ENCODE measurements around the gene TINAG.
A peak's percentile ranks its signal among the peaks of the same experiment; 100 is the strongest.

TINAG gene

DNA sequence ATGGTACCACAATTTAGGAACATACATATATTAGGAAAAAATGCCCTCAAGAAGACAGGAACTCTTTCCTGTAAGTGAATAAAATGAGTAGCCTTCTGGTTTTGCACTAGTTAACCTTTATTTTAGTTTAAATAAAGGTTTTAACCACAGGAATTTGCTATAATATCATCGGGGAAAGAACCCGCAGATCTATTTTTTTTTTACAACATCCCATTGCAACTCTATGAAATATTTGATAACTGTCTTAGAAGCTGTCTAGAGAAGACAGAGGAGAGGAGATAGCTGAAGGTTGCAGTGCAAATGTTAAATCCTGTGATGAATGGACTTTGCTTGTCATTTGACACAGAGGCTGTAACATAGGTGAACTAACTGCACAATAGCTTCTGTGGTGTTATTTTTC is 69.5 kb downstream of the TINAG start:
- no peak for DNase-seq (ENCODE audit: insufficient read length)
- no peak for TF ChIP-seq TAF1 (IDR thresholded peaks at IDR 0.05; ENCODE audit: borderline replicate concordance, low read depth, low read length)
- TF ChIP-seq POLR2A (IDR thresholded peaks at IDR 0.05; ENCODE audit: low read depth, low read length) = no peak
- no peak for TF ChIP-seq POLR2AphosphoS5 (IDR thresholded peaks at IDR 0.05; ENCODE audit: low read depth, low read length)
- no peak for FAIRE-seq

DNA sequence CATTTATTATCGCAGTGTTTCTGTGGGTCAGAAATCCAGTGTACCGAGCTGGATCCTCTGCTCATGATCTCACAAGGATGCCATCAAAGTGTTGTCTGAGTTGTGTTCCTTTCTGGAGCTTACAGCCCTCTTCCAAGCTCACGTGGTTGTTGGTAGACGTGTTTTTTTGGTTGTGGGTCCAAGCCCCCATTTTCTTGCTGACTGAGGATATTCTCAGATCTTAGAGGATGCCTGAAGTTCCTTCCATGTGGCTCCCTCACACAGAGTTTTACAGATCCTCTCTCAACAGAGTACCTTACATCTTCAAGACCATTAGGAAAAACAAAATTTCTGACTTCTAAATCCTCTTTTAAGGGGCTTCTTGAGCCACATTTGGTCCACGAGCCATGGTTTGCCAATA is 78.1 kb downstream of the TINAG start:
- FAIRE-seq = no peak
- TF ChIP-seq TAF1 (IDR thresholded peaks at IDR 0.05; ENCODE audit: borderline replicate concordance, low read depth, low read length) (no peak), POLR2A (IDR thresholded peaks at IDR 0.05; ENCODE audit: low read depth, low read length) (no peak), POLR2AphosphoS5 (IDR thresholded peaks at IDR 0.05; ENCODE audit: low read depth, low read length) (no peak)
- DNase-seq (ENCODE audit: insufficient read length) = no peak

DNA sequence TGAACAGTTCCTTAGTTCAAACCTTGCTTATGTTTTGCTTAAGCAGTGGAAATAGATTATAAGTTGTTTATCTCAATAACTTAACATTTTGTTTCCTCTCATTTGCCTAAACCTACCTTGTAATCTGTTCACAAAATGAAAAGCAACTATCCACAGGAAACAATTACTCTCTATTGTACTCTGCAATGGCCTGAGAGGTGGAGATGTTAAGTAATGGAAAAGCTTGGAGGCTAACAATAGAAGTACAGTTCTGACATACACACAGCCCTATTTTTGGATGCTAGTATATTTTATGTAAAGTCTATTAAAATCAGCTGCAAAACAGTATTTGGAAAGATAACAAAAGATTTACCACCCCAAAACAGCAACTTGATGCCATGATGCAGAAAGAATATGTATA is 82.1 kb downstream of the TINAG start:
- DNase-seq (ENCODE audit: insufficient read length) = no peak
- no peak for TF ChIP-seq POLR2A (IDR thresholded peaks at IDR 0.05; ENCODE audit: low read depth, low read length)
- no peak for TF ChIP-seq POLR2AphosphoS5 (IDR thresholded peaks at IDR 0.05; ENCODE audit: low read depth, low read length)
- no peak for TF ChIP-seq TAF1 (IDR thresholded peaks at IDR 0.05; ENCODE audit: borderline replicate concordance, low read depth, low read length)
- FAIRE-seq = no peak

DNA sequence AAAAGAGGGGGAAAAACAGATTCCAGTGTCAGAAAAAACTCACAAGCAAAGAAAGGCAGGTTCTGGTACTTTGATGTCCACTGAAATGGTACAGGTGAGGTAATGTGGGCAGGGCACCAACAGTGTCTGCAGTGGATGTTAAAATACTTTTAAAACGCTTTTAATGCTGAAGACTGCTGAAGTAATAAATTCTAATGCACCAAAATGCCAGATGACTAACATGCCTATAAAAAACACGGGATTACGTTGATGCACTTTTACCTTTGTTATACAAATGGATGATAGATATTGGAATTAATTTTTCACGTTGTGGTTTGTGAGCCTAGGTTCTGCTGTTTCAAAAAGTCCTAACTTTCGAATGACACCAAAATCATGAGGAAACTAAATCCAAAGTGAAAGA is 83.3 kb downstream of the TINAG start:
- no peak for FAIRE-seq

DNA sequence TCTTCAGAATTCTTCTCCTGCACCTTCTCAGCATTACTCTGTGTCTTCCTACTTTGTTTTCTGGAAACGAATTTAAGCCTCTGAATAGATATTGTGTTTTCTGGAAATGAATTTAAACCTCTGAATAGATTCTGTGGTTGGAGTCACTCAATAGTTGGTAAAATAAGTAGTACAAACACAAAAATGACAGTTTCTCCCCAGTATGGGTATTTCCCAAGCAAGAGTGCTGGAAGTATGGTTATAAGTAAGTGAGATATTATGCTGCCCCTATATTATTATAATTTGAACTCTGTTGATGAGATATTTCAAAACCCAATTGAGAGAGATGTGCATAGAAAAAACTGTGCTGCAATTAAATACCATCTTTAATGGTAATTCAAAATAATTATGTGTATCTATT is 94.9 kb downstream of the TINAG start:
- no peak for FAIRE-seq

More for the DNA sequence above, 83.3 kb downstream of the TINAG start:
- TF ChIP-seq TAF1 (IDR thresholded peaks at IDR 0.05; ENCODE audit: borderline replicate concordance, low read depth, low read length) (no peak), POLR2AphosphoS5 (IDR thresholded peaks at IDR 0.05; ENCODE audit: low read depth, low read length) (no peak), POLR2A (IDR thresholded peaks at IDR 0.05; ENCODE audit: low read depth, low read length) (no peak)
- no peak for DNase-seq (ENCODE audit: insufficient read length)

DNA sequence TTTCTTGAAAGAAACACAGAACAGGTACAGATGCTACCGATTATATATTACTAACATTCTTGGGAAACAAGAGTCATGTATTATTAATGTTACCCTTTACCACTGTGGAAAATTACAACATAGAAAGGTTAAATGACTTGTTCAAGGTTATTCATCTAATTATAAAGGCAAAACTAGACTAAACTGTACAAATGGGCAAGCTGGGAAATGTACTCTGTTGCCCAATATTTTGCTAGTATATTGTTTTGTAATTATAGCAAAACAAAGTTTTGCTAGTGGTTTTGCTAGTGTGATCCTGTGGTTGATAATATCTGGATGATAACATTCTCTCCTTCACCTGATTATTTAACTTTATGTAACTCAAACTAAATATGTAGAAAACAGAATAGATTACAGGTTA is 96.5 kb downstream of the TINAG start:
- TF ChIP-seq POLR2A (IDR thresholded peaks at IDR 0.05; ENCODE audit: low read depth, low read length) (no peak), TAF1 (IDR thresholded peaks at IDR 0.05; ENCODE audit: borderline replicate concordance, low read depth, low read length) (no peak), POLR2AphosphoS5 (IDR thresholded peaks at IDR 0.05; ENCODE audit: low read depth, low read length) (no peak)
- DNase-seq (ENCODE audit: insufficient read length) = no peak
- FAIRE-seq = no peak

More for the DNA sequence above, 94.9 kb downstream of the TINAG start:
- TF ChIP-seq POLR2AphosphoS5 (IDR thresholded peaks at IDR 0.05; ENCODE audit: low read depth, low read length) = no peak
- no peak for TF ChIP-seq POLR2A (IDR thresholded peaks at IDR 0.05; ENCODE audit: low read depth, low read length)
- TF ChIP-seq TAF1 (IDR thresholded peaks at IDR 0.05; ENCODE audit: borderline replicate concordance, low read depth, low read length) = no peak
- no peak for DNase-seq (ENCODE audit: insufficient read length)

DNA sequence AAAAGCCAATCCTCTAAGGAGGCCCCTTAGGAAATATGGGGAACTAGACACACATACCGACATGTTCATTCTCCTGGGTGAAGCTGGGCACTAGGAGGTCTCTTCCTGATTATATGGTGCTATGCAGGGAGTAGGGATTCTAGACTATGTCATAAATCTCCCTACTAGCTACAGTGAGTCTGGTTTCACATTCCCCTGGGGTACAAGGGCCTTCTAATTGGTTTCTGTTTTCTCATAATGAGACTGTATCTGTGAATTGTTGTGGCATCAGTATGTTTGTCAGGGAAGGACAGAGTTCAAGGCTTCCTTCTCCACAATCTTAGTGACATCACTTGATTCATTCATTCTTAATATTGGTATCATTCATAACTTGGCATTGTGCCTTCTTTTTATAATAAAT is 103.5 kb downstream of the TINAG start:
- no peak for TF ChIP-seq POLR2AphosphoS5 (IDR thresholded peaks at IDR 0.05; ENCODE audit: low read depth, low read length)
- TF ChIP-seq TAF1 (IDR thresholded peaks at IDR 0.05; ENCODE audit: borderline replicate concordance, low read depth, low read length) = no peak
- no peak for TF ChIP-seq POLR2A (IDR thresholded peaks at IDR 0.05; ENCODE audit: low read depth, low read length)
- DNase-seq (ENCODE audit: insufficient read length) = no peak
- FAIRE-seq = no peak

DNA sequence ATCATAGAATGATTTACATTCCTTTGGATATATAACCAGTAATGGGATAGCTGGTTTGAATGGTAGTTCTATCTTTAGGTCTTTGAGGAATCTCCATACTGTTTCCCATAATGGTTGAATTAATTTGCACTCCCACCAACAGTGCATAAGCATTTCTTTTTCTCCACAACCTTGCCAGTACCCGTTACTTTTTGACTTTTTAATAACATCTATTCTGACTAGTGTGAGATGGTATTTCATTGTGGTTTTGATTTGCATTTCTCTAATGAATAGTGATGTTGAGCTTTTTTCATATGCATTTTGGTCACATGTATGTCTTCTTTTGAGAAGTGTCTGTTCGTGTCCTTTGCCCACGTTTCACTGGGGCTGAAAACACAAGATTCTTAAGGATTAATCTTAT is 107.3 kb downstream of the TINAG start:
- TF ChIP-seq POLR2AphosphoS5 (IDR thresholded peaks at IDR 0.05; ENCODE audit: low read depth, low read length) (no peak), TAF1 (IDR thresholded peaks at IDR 0.05; ENCODE audit: borderline replicate concordance, low read depth, low read length) (no peak), POLR2A (IDR thresholded peaks at IDR 0.05; ENCODE audit: low read depth, low read length) (no peak)
- DNase-seq (ENCODE audit: insufficient read length) (no peak), FAIRE-seq (no peak)

DNA sequence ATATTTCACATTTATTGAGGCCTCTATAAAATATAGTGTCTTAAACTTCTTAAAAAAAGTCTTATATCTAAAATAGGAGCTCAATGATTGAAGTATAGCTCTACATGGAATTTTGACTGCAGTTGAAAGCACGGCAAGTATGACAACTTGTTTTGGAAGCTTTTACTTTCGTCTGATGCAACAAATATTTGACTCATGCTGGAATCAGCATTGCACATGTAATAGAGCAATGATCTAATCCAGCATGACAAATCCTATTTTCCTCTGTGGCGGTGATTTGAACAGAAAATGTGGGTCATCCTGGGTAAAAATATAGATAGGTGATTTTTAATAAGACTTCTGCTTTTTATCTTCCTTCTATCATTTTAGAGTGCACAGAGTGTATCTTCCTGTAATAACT is 111.6 kb downstream of the TINAG start:
- DNase-seq (ENCODE audit: insufficient read length) (no peak), FAIRE-seq (no peak)
- no peak for TF ChIP-seq POLR2A (IDR thresholded peaks at IDR 0.05; ENCODE audit: low read depth, low read length)
- no peak for TF ChIP-seq TAF1 (IDR thresholded peaks at IDR 0.05; ENCODE audit: borderline replicate concordance, low read depth, low read length)
- no peak for TF ChIP-seq POLR2AphosphoS5 (IDR thresholded peaks at IDR 0.05; ENCODE audit: low read depth, low read length)

DNA sequence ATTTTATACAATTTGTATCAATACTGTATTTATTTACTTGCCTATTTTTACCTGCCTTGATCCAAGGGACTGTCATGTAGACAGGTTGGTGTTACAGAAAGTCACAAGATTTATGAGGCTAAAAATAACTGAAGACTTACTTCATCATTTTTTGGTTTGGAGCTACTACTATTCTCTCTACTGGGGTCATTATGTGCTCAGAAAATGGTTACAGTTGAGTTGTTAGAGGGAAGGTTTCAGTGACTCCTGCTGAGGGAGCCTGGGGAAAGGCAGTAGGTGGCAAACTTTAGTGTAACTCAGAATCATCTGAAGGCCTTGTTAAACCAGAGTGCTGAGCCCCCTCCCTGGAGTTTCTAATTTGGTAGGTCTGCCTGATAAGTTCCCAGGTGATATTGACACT is 118.8 kb downstream of the TINAG start:
- FAIRE-seq (no peak), DNase-seq (ENCODE audit: insufficient read length) (no peak)
- TF ChIP-seq TAF1 (IDR thresholded peaks at IDR 0.05; ENCODE audit: borderline replicate concordance, low read depth, low read length) (no peak), POLR2A (IDR thresholded peaks at IDR 0.05; ENCODE audit: low read depth, low read length) (no peak), POLR2AphosphoS5 (IDR thresholded peaks at IDR 0.05; ENCODE audit: low read depth, low read length) (no peak)

DNA sequence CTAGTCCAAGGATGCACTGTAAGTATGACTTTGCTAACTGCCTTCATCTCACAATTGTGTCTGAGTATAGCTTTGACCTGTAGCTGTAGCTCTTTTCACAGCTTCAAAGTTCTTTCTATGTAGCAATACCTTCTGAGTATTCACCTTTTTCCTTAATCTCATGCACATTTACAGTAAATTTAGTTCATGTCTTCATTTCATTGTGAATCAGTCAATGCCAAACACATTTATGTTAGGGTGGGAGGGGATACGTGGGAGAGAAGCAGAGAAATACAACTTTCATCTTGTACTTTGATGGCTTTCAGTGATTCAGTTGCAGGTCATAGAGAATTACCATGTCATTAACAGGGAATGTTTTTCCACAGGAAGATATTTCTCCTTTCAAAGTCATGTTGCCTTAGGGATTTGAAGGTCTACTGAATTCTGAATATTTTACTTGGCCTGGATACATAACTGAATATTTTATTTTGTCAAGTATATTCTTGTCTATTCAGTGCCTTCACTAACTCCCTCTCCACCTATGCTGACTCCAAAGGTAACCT is 119.2 kb downstream of the TINAG start:
- FAIRE-seq (peak; percentile 44), DNase-seq (ENCODE audit: insufficient read length) (no peak)
- TF ChIP-seq TAF1 (IDR thresholded peaks at IDR 0.05; ENCODE audit: borderline replicate concordance, low read depth, low read length) = no peak
- TF ChIP-seq POLR2AphosphoS5 (IDR thresholded peaks at IDR 0.05; ENCODE audit: low read depth, low read length) = no peak
- TF ChIP-seq POLR2A (IDR thresholded peaks at IDR 0.05; ENCODE audit: low read depth, low read length) = no peak

DNA sequence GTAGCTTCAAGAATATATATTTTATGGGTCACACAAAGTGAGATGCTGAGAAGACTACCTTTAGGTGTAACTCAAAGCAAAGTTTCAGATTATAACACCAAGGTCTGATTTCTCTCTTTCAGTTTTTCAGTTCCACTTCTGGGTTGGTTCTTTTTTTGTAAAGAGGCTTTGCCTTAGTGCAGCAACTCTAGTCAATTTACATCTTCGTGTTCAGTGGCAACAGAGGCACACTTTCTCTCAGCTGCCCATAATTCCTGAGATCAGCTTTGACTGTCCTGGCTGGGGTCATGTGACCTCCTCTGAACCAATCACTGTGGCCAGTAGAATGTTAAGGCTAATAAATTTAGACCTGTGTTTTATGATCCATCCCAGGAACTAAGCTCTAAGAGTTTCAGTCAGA is 120.2 kb downstream of the TINAG start:
- TF ChIP-seq POLR2A (IDR thresholded peaks at IDR 0.05; ENCODE audit: low read depth, low read length) (no peak), POLR2AphosphoS5 (IDR thresholded peaks at IDR 0.05; ENCODE audit: low read depth, low read length) (no peak), TAF1 (IDR thresholded peaks at IDR 0.05; ENCODE audit: borderline replicate concordance, low read depth, low read length) (no peak)
- DNase-seq (ENCODE audit: insufficient read length) (peak; percentile 0), FAIRE-seq (peak; percentile 30)

Data from GM12892 (cell line).